ENCODE data around the gene RBSN.

The RBSN gene

DNA sequence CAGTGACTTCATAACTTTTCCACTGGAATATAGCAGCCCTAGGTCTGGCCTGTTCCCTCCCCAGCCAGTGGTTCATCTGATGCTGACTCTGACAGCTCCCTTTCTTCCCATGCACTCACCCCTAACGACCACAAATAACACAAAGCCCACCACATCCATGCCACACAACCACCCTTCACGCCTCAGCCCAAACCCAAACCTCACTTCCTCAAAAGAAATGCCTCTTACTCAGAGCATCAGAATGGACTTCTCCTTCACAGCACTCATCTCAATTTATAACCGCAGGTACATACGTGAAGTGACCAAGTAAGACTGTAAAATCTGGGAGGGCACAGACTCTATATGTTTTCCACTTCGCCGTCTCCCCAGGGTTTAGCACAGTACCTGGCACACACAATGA lies 1.1 kb downstream of the RBSN start:
- DNase-seq: peak; percentile 53

DNA sequence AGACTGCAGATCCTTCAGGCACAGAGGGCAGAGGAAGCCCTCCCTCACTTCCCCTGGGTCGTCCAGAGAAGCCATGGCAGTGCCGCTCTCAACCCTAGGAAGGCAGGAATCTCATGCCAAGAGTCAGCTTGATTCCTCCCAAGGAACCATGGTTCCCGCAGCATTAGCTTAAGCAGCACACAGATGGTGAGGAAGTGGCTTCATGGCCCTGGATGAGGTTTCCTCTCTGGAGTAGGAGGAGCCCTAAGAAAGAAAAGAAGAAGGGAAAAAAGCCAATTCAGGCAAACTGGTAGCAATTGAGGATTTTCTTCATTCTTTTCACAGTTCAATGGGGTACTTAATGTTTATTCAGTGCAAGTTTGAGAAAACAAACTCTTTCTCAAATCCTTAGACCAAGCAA lies 2.9 kb downstream of the RBSN start:
- no peak for DNase-seq

DNA sequence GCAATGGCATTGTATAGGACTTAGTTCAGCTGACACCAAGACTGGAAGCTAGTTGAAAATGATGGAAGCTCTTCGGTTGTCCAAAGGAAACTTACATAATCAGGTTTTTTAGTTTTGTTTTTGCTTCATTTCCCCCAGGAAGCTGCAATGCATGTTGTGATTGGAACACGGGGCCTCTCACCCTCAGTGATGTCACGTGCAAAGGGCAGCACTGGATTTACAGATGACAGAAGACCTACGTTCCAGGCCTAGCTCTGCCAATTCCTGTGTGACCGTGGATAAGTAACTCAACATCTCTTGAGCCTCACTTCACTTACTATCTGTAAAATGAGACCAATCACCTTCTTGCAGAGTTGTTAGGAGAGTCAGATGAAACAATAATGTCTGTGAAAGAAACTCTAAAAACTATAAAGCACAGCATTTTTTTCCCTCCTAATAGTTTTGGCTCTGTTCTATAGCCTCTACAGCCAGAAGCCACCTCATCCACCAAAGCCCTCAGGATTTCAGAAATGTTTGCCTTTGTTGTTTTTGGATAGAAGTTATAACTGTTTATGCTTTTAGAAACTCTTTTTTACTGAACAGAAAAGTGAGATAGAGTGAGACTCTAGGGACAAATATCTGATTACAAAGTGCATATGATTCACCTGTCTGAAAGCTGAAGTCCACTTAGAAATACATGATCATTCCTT lies 4.6 kb downstream of the RBSN start:
- DNase-seq: no peak

DNA sequence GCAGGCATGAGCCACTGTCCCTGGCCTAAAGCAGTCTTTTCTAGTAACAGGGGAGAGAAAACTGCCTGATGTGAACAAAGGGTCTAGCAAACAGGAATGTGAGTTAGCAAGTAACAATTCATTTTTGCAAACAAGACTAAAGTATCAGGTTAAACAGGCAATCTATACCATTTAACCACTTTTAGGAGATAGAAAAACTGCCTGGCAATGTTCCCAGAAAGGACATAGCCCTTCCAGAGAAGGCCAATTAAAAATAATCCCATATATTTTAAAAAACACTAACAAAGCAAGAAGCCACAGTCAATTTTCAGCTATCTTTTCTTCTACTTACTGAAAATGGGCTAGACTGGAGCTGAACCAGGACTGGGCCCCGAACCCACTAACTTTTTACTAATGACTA lies 6.3 kb downstream of the RBSN start:
- DNase-seq: no peak

DNA sequence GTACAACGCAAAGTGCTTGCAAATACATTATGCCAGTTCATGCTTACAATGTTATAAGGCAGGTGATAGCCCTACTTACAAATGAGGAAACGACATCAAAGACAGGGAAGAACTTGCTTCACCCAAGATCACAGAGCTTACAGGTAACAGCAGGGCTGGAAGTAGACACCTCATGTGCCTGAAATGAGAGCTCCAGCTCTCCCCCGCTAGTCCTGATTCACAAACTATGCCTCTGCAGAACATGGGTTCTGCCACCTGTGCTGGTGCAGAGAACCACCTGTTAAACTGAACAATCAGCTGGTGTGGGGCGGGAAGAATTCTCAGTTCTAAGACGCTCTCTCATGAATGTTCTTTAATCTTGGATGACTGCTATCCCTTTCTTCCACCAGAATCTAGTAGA lies 7.4 kb downstream of the RBSN start:
- DNase-seq: no peak

GRCh38 chr3:15089201-15089600 lies 9.7 kb downstream of the RBSN start:
- DNase-seq: no peak

GRCh38 chr3:15086699-15087098 lies 12.2 kb downstream of the RBSN start:
- DNase-seq: no peak

DNA sequence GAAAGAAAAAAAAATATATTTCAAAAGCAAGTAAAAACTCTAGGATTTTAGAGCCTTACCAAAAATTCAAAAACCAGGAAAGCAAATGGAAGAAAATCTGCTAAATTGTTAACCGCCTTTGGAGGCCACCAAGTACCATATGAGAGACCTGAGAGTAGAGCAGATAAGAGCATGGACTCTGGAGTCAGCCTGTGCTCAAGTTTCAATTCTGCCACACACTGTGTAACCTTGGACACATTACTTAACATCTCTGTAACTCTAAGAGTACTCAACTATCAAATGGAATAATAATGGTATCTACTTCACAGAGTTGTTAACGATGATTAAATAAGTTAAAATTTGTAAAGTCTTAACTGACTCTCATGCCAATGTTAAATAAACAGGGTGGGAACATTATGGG lies 12.7 kb downstream of the RBSN start:
- DNase-seq: no peak

- DNase-seq: no peak
Observed at GRCh38 chr3:15083252-15083651, 15.7 kb downstream of the RBSN start.

- DNase-seq: no peak
Observed at GRCh38 chr3:15081960-15082664, 16.8 kb downstream of the RBSN start.

DNA sequence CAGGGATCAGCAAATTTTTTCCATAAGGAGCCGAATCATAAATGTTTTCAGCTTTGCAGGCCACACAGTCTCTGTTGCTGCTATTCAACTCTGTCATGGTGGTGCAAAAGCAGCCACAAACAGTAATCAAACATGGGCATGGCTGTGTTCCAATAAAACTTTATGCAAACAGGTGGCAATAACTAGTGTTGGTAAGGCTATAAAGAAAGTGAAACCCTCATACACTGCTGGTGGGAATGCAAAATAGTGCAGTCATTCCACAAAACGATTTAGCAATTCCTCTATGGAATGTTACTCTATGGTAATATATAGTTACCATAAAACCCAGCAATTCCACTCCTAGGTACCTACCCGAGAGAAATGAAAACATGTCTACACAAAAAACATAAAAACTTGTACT lies 19.9 kb downstream of the RBSN start:
- no peak for DNase-seq

GRCh38 chr3:15074500-15074899 lies 24.4 kb downstream of the RBSN start:
- DNase-seq: no peak

- DNase-seq: no peak
Observed at GRCh38 chr3:15071699-15072098, 27.2 kb downstream of the RBSN start.

DNA sequence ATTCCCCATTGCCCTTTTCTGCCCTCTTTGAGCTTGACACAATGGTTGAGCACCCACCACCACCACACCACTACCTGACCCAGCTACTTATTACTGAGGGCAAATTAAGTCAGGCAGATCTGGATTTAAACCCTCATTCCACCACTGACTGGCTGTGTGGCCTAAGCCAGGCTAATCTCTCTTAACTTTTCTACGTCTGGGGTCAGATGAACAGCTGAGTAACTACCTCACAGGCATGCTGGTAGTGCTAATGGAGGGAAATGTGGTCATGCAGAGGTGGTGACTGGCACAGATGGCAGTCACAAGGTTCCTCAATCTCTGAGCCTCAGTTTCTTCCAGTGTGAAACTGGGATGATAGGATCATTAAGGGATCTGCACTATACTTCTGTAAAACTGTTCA lies 29.5 kb downstream of the RBSN start:
- DNase-seq: no peak

DNA sequence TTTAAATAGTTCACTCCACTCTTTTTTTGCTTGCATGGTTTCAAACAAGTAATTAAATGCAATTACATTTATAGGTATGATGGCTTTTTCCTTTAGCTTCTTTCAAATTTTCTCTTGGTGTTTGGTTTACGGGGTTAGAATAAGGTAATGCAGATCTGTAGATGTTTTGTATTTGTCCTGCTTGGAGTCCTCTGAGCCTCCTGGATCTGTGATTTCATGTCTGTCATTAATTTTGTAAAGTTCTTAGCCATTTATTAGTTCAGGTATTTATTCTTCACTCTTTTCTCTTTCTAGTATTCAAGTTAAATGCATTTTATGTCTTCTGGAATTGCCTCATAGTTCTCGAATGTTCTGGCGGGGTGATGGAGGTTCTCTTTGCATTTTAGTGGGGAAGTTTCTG lies 32.5 kb downstream of the RBSN start:
- DNase-seq: no peak

DNA sequence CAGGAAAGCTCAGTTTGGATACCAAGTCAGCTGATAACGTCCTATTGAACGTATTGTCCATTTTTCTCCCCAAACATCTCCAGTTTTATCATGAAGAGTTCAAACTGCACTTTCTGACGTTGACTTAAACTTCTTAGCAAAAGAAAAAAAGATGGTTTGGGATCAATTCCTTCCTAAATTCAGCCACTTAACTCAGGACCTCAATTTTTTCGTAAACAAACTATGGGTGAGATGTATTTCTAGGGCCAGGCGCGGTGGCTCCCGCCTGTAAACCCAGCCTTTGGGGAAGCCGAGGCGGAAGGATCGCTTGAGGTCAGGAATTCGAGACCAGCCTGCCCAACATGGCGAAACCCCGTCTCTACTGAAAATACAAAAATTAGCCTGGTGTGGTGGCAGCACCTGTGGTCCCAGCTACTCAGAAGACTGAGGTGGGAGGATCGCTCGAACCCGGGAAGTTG lies 33.4 kb downstream of the RBSN start:
- no peak for DNase-seq

GRCh38 chr3:15064835-15065549 lies 34.0 kb downstream of the RBSN start, which contains the start of gene MRPS25:
Gene MRPS25, minus strand, starts transcription at chr3:15065315. Its CDS starts 121 bp downstream, at chr3:15065194.
- DNase-seq: peak; percentile 63

DNA sequence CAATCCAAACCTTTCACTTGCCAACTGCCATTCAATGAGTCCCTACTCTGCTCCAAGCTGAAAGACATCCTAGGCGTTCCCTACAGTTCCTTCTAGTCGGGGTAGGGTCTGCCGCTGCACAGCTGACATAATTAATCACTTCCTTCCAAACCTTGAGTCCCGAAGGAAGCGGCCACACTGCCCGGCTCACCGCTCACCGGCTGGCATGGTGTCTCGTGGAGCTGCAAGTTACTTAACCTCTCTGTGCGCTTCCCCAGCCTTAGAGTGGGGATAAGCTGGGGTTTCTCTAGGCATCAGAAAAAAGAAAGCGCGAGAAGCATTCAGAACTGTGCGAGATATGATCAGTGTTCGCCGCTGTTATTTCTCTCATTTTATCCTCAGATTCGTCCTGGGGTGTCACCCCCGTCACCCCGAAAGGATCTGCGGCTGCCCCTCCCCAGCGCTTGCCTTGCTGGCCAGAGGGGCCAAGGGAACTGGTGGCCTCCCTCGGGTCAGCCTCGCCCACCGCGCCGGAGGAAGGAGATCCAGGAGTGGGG lies 34.6 kb downstream of the RBSN start:
- DNase-seq: no peak

- no peak for DNase-seq
Observed at GRCh38 chr3:15063656-15064286, 35.2 kb downstream of the RBSN start.

GRCh38 chr3:15063238-15063637 lies 35.7 kb downstream of the RBSN start:
- DNase-seq: no peak

GRCh38 chr3:15060029-15060428 lies 38.9 kb downstream of the RBSN start:
- DNase-seq: no peak

GRCh38 chr3:15056676-15057404 lies 42.1 kb downstream of the RBSN start:
- DNase-seq: no peak

Measured in GF-D8 (cell line).